Inflammatory macrophage (primary cell): ENCODE measurements around the gene CHST1.

Experiments used
- DNase-seq, 2 donors: peaks; one replicate each; pipeline ENCODE4 v3.0.0-alpha.2; 2020 to 2022

The CHST1 gene

DNA sequence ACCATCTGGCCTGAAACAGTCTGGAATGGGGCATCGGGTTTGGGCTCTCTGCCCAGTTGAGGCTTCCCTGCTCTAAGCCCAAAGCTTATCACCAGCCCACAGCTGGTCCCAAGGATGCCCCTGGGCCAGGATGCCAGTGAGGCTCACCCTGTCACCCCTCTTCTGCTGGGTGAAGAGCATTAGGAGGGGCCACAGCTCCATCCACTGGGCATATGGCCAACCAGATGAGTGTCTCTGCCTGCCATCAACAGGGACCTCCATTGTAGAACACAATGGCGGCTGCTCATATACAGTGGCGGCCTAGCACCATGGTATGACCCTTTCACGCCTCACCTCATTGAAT lies 5.6 kb downstream of the CHST1 start:
- DNase-seq = no peak

DNA sequence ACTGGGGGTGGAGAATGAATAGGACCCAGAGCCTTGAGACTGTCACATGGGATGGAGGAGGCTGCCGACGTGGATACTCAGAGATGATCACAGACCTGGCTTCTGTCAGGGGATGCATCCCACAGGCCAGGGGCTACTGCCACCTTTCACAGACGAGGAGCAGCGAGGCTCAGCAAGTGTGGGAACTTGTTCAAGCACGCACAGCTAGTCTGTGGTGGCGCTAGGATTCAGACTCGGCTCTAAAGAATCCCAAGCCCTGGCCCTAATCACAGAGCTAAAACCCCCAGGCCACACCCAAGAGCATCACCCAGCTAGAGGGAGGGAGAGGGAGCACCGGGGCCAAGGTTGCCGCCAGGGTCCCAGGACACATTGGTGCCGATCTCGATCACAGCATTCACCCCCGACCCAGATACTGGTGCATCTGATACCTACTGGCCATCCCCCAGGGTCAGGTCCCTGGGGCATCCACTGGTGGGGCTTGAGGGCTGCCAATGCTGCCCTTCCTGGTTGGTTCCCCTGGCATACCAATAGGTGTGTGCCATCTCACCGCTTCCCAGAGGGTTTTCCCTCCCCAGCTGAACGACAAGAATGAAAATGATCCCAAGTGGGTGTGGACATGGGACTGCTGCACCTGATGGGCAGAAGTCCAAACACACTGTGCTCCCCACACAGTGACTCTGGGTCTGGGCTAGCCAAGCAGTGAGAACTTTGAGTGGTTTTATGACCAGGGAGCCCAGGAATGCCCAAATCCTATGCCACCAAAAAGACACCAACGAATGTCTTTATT lies 6.2 kb downstream of the CHST1 start:
- DNase-seq = no peak

DNA sequence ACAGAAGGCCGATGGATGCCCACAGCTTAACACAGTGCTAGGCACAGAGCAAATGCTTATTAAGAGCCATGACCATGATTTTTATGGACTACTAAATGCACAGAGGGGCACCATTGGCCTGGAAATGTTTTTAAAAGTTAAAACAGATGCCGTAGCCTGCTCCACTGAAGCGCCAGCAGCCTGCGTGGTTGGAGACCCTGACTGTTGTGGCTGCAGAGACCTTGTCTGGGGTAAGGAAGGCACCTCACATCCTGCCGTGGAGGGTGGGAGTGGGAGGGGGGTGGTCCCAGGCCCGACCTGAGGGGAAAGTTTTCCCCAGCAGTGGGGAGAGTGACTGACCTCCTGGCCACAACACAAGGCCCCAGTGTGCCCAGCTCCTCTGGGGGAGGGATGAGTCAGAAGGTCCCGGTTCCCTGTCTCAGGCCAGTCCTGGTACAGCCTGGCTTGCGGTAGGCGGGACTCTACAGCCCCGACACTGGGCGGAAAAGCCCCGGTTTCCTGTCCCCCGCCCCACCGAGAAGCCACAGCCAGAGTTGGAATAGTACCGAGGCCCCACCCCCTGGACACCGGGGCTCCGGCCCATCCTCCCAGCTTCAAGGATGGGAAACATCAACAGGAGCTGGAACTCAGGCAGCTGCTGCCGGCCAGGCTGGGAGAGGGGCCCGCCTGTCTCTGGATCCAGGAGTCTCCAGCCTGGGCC lies 7.0 kb downstream of the CHST1 start:
- DNase-seq = peak; percentile 6 to 55

DNA sequence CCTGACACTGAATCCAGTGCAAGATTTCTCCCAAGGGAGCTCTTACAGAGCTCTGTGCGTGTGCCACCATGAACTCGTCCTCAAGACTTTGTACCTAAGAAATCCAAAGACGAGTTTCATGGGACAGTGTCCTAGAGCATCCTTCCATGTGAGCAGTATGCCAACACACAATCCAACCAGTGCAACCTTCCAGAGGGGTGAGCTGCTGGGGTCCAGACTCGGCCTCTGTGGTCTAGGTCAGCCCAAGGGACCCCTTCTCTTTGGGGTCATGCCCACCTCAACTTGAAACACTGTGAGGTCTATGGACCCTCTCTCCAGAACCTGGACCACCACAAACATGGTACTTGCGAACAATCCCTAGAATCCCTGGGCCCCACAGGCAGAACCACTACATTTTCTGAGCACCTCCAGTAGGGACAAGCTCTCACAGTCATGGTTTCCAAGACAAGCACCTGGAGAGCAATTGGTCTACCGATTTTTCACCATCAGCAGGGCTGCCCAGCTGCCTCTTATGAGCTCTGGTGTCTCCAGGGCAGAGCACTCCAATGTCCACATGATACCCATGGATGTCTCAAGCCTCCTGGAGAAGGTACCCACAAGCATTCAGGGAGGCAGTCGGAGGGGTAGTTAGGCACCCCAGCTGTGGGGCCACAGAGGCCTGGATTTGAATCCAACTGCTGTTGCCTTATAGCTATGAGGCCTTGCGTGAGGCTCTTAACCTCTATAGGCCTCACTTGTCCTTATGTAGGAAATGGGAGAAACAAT lies 7.7 kb downstream of the CHST1 start:
- DNase-seq = no peak

DNA sequence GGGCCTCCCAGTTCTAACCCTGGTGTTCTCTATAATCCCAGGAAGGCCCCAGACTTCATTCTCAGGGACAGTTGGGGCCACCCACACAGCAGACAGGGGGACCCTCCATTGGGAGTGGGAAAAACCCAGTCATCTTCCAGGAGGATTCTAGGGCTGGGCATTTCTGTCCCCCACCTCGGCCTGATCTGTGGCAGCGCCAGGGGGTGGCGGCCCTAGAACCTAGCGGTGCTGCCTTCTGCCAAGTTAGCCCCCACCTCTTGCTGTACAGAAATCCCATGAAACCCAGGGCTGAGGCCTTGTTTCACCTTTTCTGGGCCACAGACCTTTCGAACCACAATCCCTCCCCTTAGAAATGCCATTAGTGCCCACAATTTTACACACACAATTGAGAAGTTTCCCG lies 9.6 kb downstream of the CHST1 start:
- DNase-seq = no peak

DNA sequence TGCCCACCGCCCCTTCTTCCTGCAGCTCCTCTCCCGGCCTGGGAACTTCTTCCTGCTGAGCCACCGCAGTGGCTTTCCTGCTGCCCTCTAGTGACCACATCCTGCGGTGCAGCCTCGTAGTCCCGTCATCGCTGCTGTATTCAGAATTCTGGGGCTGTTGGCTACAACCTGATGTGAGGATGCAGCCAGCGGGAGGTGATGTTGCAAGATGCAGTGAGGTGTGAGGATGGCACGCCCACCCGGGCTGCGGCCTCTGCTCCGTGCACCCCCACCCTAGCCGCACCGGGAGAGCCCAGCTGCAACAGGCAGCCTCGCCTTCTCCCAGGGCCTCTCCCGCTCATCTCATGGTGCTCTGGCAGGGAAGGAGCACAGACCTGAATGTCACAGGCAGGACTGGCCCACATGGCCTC lies 10.1 kb downstream of the CHST1 start:
- DNase-seq = peak; percentile 49 to 65

DNA sequence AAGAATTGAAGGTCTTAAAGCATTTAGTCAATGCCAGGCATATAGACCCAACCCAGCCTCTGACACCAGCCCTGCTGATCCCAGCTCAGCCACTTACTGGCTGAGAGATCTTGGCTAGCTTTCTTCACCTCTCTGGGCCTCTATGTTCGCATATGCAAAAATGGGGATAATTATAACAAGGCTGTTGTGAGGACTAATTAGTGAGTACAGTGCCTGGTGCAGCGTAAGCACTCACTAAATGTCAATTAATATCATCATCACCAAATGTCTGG lies 10.5 kb downstream of the CHST1 start:
- no peak for DNase-seq

DNA sequence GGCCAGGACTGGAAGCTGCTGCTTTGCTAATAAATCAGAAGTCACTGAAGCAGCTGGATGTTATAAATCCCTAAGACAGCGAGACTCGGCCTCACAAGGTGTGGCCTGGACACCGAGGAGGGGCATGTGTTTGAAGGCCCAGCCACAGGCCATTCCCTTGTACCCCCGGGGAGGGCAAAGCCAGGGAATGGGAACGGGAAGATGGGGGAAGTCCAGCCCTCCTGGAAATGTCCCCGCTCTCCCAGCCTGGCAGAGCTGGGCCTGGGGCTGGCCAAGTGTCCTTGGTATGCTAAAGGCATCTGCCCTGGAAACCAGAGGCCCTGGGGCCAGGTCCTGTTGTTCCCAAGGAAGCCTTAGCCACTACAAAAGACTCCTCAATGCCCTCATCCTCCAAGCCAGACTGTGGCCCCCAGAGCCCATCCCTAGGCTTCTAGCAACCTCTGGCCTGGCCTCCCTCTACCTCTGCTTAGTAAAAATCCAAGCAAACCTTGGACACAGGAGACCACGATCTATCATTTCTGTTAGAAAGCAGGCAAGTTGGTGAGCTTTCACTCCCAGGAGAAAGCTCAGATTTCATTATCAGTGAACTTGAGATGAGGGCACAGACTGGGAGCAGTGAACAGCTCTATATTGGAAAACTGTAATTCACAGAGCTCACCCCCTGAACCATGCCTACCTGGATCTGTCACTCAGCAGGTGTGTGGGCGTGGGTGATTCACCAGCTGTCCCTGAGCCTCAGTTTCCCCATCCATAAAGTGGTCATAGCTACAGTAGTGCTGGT lies 11.0 kb downstream of the CHST1 start:
- no peak for DNase-seq

DNA sequence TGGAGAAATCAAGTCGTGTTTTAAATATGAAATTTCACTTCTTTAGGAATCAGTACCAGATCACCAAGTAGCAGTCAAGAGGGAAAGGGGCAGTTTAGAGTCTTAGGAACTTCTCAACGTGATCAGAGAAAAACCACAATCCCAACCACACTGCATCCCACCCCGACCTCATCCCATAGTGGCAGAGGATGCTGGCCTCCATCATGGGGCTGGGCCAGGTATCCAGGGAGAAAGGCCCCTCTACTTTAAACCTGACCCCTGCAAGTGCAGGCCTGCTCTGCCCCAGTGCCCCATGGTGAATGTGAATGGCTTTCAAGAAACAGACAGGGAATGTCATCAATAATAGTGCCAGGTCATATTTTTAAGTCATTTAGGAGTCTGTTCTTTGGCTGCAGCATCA lies 12.1 kb downstream of the CHST1 start:
- DNase-seq = no peak

DNA sequence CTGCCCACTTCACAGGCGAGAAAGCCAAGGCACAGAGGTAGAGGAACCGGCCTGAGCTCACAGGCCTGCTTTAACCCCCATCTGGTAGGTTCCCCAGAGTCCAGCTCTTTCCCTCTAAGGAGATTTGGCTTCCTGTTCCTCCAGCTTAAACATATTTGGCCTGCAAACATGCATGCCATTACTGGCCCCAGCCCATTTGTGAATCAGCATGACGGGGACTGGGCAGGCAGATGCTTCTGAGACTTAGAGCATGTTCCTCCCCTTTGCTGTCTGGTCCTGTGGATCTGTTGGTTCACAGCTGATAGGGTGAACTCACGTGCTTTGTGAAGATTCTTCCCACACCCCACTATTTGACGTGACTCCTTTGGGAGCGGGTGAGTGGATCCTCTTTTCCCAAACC lies 12.6 kb downstream of the CHST1 start:
- DNase-seq = no peak

DNA sequence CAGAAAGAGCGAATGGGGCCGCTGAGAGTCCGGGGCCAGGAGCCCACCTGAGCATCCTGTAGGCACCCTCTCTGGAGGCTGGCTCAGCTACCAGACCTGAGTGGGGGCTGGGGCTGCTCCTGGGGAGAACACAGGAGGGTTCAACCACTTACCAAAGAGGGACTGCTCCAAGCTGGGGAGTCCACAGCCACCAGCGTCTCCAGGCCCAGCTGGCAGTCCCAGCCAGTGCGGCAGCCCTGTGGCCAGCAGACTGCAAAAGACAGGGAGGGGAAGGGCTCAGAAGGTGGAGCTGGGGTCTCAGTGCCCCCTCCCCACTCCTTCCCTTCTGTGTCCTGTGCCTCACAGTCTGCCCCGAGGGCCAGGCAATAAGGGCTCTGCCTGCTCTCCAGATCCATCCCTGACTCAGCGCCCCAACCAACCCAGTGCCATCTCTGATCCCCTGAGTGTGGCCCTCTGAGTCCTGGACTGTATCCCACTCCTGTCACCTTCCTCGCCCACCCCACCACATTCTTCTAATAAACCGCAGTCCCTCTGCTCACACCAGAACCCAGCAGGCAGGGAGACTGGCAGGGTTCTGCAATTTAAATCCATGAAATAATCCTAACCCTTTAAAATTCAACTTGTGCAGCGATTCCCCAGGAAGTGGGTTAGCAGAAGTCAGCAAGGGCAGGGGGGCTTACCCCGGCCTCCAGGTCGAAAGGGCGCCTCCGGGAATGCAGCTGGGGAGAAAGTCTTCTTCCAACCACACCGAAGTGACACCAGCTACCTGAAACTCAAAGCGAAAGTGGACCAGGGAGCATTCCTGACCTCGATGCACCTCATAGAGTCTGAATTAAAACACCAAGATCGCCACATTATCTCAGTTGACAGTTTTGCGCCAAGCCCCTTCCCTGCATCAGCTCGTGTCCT lies 13.3 kb downstream of the CHST1 start:
- DNase-seq = no peak

DNA sequence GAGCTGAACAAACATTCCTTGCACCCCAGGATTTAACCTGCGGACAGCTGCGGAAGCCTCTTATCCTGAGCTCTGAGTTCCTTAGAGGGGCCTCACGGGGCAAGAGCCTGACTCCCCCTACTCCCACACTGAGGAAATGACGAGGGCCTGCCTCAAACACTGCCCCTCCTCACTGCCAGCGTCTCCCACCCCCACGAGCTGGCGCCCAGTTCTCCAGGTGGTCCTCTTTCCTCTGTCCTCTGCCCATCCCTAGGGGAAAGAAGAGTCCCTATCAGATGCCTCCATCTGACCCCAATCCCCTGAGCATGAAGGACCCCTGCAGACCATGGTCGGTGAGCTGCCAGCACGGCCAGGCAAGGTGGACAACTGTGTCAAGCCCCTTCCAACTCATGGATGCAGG lies 14.3 kb downstream of the CHST1 start:
- no peak for DNase-seq

DNA sequence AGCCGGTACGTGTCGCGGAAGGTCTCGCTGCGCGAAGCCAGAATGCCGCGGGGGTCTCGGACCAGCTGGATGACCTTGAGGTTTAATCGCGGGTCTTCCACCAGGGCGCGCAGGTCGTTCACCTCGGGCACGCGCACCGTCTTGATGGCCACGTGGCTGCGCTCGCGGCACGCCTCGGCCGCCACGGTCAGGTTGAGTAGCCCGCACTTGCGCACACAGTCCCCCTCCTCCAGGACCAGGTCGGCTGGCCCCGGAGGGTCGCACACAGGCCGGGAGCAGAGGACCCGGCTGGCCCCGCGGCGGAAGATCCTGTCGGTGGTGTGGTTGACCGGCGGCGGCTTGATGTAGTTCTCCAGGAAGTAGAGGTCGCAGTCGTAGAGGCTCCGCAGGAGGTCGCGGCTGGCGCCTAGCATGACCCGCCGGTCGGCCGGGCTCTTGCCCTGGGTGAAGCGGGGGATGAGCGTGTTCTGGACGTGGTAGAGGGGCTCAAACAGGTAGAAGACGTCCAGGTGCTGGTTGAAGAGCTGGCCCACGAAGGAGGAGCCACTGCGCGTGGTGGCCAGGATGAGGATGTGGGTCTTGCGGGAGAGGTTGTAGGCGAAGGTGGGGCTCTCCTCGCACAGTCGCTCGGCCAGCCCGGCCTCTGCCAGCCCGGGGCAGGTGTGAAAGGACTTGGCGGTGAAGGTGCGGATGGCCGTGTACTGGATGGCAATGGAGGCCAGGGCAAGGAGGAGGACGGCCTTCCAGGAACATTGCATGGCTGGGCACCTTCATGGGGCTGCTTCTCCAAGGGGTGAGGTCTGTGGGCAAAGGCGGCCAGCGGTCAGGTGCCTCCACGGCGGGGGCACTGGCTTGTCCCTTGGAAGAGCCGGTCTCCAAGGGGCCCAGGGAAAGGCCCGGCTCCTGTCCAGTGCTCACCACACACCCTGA lies 15.0 kb downstream of the CHST1 start:
- DNase-seq = no peak

DNA sequence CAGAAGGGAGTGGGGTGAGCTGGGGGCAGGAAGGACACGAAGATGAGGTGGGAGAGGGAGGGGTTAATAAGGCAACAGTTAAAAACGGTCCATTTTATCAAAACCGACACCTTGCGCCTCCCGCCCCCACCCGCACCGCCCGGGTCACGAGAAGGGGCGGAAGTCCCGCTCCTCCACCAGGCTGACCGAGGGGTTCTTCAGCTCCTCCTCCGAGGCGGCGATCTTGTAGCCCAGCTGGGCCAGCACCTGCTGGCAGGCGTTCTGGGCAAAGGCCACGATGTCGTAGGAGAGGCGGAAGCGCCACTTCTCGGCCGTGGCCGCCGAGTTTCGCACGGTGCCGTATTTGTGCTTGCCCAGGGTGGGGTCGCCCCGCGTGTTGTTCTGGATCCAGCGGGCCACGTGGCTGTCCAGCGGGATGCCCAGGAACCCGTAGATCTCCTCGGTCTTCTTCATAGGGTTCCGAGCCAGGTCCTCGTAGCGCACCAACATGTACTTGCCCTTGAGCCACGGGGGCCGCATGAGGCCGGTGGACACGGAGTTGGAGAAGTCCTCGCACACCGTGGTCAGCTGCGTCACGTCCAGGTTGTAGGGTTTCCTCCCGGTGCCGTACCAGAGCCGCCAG lies 15.8 kb downstream of the CHST1 start:
- no peak for DNase-seq

DNA sequence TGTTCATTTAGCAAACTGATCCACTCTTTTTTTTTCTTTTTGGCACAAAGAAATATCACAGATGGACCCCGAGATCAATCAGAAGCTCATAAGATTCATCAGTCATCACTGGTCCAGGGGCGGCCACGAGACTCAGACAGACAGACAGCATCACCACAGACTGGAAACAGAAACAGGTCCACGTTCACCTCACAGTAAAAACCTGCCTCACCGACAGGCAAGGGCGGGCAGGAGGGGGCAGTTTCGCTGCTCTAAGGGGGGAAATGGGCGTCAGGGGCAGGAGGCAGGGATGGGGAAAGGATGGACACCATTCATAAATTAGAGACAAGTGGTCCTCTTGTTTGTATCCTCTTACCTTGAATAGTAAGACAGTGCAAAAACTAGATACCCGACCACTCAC lies 16.5 kb downstream of the CHST1 start:
- DNase-seq = no peak

DNA sequence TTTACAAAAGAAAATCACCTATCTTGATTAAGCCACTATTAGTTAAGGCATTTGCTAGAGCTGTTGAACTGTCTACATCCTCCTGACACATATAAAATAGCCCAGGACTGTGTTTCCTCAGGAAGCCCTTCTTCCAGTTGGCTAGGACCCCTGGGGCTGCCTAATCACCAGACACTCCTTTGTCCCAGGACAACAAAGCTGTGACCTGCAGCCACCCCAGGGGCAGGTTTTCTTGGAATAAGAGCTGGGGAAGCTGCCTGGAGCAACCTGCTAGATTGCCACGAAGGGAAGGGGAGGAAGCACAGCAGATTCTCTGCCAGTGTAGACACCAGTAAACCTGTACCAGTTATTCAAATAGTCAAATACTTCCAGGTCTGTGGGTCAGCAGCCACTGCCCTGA lies 17.6 kb downstream of the CHST1 start:
- DNase-seq = no peak

DNA sequence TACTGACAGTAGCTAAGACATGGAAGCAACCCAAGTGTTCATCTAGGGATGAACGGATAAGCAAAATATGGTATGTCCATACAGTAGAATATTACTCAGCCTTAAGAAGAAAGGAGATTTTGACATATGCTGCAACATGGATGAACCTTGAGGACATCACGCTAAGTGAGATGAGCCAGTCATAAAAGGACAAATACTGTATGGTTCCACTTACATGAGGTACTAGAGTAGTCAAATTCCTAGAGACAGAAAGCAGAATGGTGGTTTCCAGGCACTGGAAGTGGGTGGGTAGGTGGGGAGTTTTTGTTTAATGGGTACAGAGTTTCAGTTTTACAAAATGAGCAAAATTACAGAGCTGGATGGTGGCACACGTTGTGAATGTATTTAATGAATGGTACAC lies 18.1 kb downstream of the CHST1 start:
- no peak for DNase-seq

DNA sequence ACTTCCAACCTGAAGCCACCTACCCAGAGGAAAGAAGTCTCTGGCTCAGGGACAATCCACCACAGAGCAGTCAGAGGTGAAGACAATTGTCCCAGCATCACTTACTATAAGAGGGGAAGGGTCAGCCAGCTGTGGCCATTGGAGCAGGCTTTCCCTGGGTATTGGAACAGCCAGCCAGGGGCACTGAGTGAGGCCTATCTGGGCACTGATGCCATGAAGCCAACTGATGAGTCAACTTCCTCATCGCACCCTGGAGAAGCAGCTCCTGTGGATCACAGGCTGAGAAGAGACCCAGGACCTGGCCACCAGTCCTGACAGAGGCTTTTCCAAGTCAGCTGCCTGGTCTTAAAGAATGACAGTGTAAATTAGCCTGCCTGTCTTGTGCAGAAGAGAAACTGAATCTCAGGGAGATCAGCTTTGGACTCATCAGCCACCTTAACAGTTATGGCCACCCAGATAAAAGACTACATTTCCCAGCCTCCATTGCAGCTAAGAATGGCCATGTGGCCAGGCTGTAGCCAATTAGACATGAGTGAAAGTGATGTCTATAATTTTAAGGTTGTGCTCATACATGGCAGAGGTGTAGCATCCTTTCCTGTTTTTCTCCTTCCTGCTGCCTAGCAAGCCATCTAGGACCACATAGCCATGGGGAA lies 19.0 kb downstream of the CHST1 start:
- DNase-seq = no peak

DNA sequence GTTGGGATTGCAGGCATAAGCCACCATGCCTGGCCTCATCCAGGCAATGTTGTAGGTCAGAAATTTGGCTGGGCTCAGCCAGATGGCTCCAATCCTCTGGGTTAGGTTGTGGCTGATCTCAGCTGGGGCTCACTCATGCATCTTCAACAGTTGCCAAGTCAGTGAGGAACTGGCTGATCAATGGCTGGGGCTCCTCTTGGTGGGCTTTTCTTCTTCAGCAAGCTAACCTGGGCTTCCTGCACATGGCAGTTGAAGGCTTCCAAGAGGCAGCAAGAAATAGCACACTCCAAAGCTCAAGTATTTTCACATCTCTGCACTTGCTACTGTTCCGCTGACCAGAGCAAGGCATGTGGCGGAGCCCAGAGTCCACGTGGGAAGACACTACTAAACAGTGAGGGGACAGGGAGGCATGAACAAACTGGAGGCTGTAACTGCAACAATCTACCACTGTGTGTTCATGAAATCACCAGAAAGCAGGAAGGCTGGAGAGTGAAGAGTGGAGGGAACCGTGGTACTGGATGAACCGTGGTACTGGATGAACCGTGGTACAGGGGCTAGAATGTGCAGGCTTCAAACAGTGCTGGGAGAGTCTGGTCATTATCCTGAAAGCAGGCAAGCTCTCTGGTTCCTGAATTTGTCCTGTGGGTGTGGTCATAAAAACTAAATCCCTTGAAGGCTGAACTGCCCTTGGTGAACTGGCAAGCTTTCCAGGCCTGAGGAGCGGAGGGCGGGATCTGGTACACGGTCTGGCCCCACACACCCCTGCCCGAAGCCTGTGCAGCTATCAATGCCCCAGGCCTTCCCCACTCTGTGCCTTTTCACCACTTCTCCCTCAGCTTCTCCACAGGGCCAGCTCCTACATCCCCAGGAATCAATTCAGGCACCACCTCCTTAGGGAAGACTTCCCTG lies 20.2 kb downstream of the CHST1 start:
- no peak for DNase-seq
